GM12891 (cell line): ENCODE results near the gene ARMH2.
"Not testable (repeated sequence)": the region's sequence is repeated elsewhere in the genome, so short reads cannot be mapped to it uniquely, and the experiment has no call there.

Source experiments
- DNase-seq: peaks from one replicate; pipeline ENCODE4 v3.0.0; 2011; ENCODE audit warnings: low spot score; ENCODE audit not compliant: insufficient read length
- FAIRE-seq: peaks from 2 replicates; lab custom pipeline; 2011; peaks lifted over from hg19 to GRCh38; lab: Jason Lieb, UNC
- PAX5 ChIP-seq: IDR thresholded peaks from 2 replicates; pipeline ENCODE4 v1.6.1; 2011; ENCODE audit warnings: low read length, moderate library complexity, mild to moderate bottlenecking; ENCODE audit not compliant: insufficient read depth, severe bottlenecking
- POLR2A ChIP-seq: IDR thresholded peaks from 2 replicates; pipeline ENCODE4 v1.6.1; 2011; ENCODE audit warnings: low read depth, low read length, control low read depth
- POLR2AphosphoS5 ChIP-seq: IDR thresholded peaks from 2 replicates; pipeline ENCODE4 v1.6.1; 2011; ENCODE audit warnings: low read depth, low read length, control low read depth
- POU2F2 ChIP-seq: IDR thresholded peaks from 2 replicates; pipeline ENCODE4 v1.6.1; 2011; ENCODE audit warnings: low read depth, mild to moderate bottlenecking, control low read depth, low read length, moderate library complexity
- SPI1 ChIP-seq: IDR thresholded peaks from 2 replicates; pipeline ENCODE4 v1.6.1; 2011; ENCODE audit warnings: low read depth, low read length, control low read depth
- TAF1 ChIP-seq: IDR thresholded peaks from 2 replicates; pipeline ENCODE4 v1.6.1; 2011; ENCODE audit warnings: low read depth, low read length, control low read depth

The ARMH2 gene

GRCh38 chr6:24755279-24755678 lies 43.4 kb downstream of the ARMH2 start:
- no peak for DNase-seq
- FAIRE-seq, result no peak
- TF ChIP-seq TAF1, result no peak
- TF ChIP-seq POU2F2, result no peak
- TF ChIP-seq POLR2AphosphoS5, result no peak
- TF ChIP-seq PAX5, result no peak
- TF ChIP-seq SPI1, result no peak
- TF ChIP-seq POLR2A, result no peak

DNA sequence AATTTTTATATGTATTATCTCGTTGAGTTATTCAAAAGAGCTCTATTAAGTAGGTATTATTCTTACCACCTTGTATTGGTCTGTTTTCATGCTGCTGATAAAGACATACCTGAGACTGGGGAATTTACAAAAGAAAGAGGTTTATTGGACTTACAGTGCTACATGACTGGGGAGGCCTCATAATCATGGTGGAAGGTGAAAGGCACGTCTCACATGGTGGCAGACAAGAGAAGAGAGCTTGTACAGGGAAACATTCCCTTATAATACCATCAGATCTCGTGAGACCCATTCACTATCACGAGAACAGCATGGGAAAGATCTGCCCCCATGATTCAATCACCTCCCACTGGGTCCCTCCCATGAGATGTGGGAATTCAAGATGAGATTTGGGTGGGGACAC lies 44.3 kb downstream of the ARMH2 start:
- FAIRE-seq, DNase-seq: not testable (repeated sequence)

- TF ChIP-seq POLR2A, result no peak
- no peak for FAIRE-seq
- no peak for DNase-seq
Observed at GRCh38 chr6:24753545-24753944, 45.2 kb downstream of the ARMH2 start.

DNA sequence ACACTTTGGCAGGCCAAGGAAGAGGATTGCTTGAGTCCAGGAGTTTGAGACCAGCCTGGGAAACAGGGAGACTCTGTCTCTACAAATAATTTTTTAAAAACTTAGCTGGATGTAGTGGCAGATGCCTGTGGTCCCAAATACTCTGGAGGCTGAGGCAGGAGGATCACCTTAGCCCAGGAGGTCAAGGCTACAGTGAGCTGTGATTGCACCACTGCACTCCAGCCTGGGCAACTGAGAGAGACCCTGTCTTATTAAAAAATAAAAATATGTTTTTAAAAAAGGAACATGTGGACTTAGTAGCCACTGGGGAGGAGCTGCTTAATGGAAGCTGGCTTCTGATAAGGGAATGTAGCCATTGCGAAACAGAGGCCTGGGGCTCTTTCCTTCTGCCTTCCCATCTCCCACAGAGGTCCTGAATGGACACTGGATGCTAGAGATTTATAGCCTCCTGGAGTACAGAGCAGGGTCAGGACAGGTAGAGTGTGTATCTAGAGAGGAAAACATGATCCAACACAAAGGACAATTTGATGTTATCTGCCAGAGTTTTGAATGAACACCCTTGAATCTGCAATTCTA lies 45.7 kb downstream of the ARMH2 start:
- no peak for TF ChIP-seq PAX5
- FAIRE-seq, result no peak
- no peak for DNase-seq

- TF ChIP-seq SPI1 (no peak), POLR2A (no peak)
- DNase-seq, result no peak
- FAIRE-seq, result no peak
Observed at GRCh38 chr6:24752503-24752902, 46.2 kb downstream of the ARMH2 start.

GRCh38 chr6:24750878-24751277 lies 47.8 kb downstream of the ARMH2 start:
- DNase-seq, FAIRE-seq: not testable (repeated sequence)

- FAIRE-seq (no peak), DNase-seq (no peak)
- TF ChIP-seq POLR2A (no peak), POLR2AphosphoS5 (no peak), SPI1 (no peak), PAX5 (no peak), TAF1 (no peak)
Observed at GRCh38 chr6:24749297-24749696, 49.4 kb downstream of the ARMH2 start.
